ENCODE data around the gene KLK1. TPM values are rescaled to one million over a fixed set of nuclear protein-coding genes. Genes with fewer than 3 reads are reported as not detected.

The KLK1 gene
- total and polyA plus RNA-seq, 2 of the 13 experiments (the other 11 are each of a cell fraction or from before 2014, with no cell fraction given): not detected

GRCh38 chr19:50791594-50792271 lies 31.9 kb downstream of the KLK1 start:
- BruUV-seq (replicated peaks): no TSS peak
- ATAC-seq (peak; percentile 30), FAIRE-seq (no peak), DNase-seq (ENCODE audit: low spot score) (no peak)
- CTCF ChIA-PET (ENCODE audit: low intra/inter-chr PET ratio, low total read pairs): no interaction called here
- Histone ChIP-seq H2AFZ (ENCODE audit: low read length) (no peak overlapping the region), H3K9ac (ENCODE audit: insufficient read depth, low read depth, low read length) (peak overlapping the region; percentile 8; the same call in 1 of the 2 replicates), H4K20me1 (ENCODE audit: insufficient read depth, low read length) (peaks cover 11% of the 10 kb centered on the region), H3K27me3 (ENCODE audit: control insufficient read depth in 1 of 2, insufficient read depth in 2 of 2, low read length in 2 of 2) (no peaks in the 10 kb centered on the region; a peak in 1 of 5 replicates), H3K4me1 (ENCODE audit: insufficient read depth, low read length) (peaks cover 23% of the 10 kb centered on the region), H3K4me3 (replicated peaks in 1 of 3; ENCODE audit: insufficient read depth in 1 of 3, low read depth in 2 of 3, low read length in 3 of 3) (peak overlapping the region in 1 of 3 experiments; percentile 40; a peak in 2 of 6 replicates), H3K9me3 (ENCODE audit: low read length) (no peaks in the 10 kb centered on the region), H3K36me3 (replicated peaks in 1 of 2; ENCODE audit: control insufficient read depth in 1 of 2, insufficient read depth in 2 of 2, low read length in 2 of 2) (no peaks in the 10 kb centered on the region; a peak in 1 of 5 replicates), H3K79me2 (ENCODE audit: insufficient read depth, low read length) (no peaks in the 10 kb centered on the region), H3K4me2 (ENCODE audit: low read depth, low read length) (peak overlapping the region; percentile 56), H3K27ac (ENCODE audit: extremely low read length, insufficient read depth, low read length) (no peak overlapping the region)
- POLR2A ChIA-PET: interaction anchor here (1.6 kb wide), 1 partner anchor 13 kb away, joined by 7 read pairs; no protein-coding TSS in a partner anchor
- in situ Hi-C loops (cut with HindIII; ENCODE audit: extremely low pct_ligation_motif_present, low pct_unique_long_range_greater_than_20kb): loop anchor here (25.0 kb wide), 1 partner anchor 429 kb away; the partner anchor contains the start of gene NAPSA
- 40% methylated on average over 11 of the region's 47 CpGs for WGBS (ENCODE audit: low lambda C conversion rate)
- intact Hi-C loops (cut with micrococcal nuclease; ENCODE audit: unreplicated experiment): no loop called here
- TF ChIP-seq ETS1 (CRISPR knock-in tag; IDR thresholded peaks at IDR 0.05): no peak
- TF ChIP-seq ZNF672 (CRISPR knock-in tag; IDR thresholded peaks at IDR 0.05): no peak
- no peak for TF ChIP-seq ZKSCAN8 (CRISPR knock-in tag; IDR thresholded peaks at IDR 0.05; ENCODE audit: borderline replicate concordance)
- no peak for TF ChIP-seq ZSCAN12 (CRISPR knock-in tag; IDR thresholded peaks at IDR 0.05)
- no peak for TF ChIP-seq RNF2 (conservative IDR thresholded peaks at IDR 0.05; ENCODE audit: low read depth)
- TF ChIP-seq FUBP1 (CRISPR knock-in tag; IDR thresholded peaks at IDR 0.05; ENCODE audit: borderline replicate concordance): no peak
- no peak for TF ChIP-seq PHF20 (CRISPR knock-in tag; IDR thresholded peaks at IDR 0.05)
- no peak; the same call in 1 of the 2 replicates for TF ChIP-seq ZNF746 (CRISPR knock-in tag; IDR thresholded peaks at IDR 0.05)
- TF ChIP-seq ARID3A (IDR thresholded peaks at IDR 0.05; ENCODE audit: low read depth, low read length): no peak
- no peak for TF ChIP-seq HNRNPUL1 (IDR thresholded peaks at IDR 0.05; ENCODE audit: low read depth, low read length)
- no peak for TF ChIP-seq MXD4 (CRISPR knock-in tag; IDR thresholded peaks at IDR 0.05)
- no peak for TF ChIP-seq ZBTB26 (CRISPR knock-in tag; IDR thresholded peaks at IDR 0.05; ENCODE audit: borderline replicate concordance)
- no peak for TF ChIP-seq BCL6 (CRISPR knock-in tag; IDR thresholded peaks at IDR 0.05)
- no peak for TF ChIP-seq ZNF333 (CRISPR knock-in tag; IDR thresholded peaks at IDR 0.05; ENCODE audit: borderline replicate concordance)
- TF ChIP-seq PBX3 (CRISPR knock-in tag; IDR thresholded peaks at IDR 0.05; ENCODE audit: borderline replicate concordance): no peak

All from HepG2 (cell line).